SK-N-MC (cell line): ENCODE measurements around the gene ATP2B2.

Source experiments
- DNase-seq: peaks from one replicate; pipeline ENCODE4 v3.0.0-alpha.2; 2011; ENCODE audit warnings: low read depth, low spot score
- H3K27ac ChIP-seq: fragments of 200-600 bp; sonication (generic); 2 replicates; pipeline ENCODE4 v1.5.1; 2016; ENCODE audit warnings: mixed run types
- H3K36me3 ChIP-seq: fragments of 200-600 bp; sonication (generic); 2 replicates; pipeline ENCODE4 v1.6.1; 2017; ENCODE audit warnings: antibody characterized with exemption, low read length, mixed read lengths; ENCODE audit not compliant: insufficient read depth
- H3K4me3 ChIP-seq: fragments of 200-600 bp; sonication (generic); 2 replicates; pipeline ENCODE4 v1.5.1; 2016
- H3K9ac ChIP-seq: fragments of 200-600 bp; sonication (generic); 2 replicates; pipeline ENCODE4 v1.8.0; 2017; ENCODE audit warnings: mixed run types, mixed read lengths; ENCODE audit not compliant: insufficient read length
- H3K9me3 ChIP-seq: fragments of 200-600 bp; sonication (generic); 2 replicates; pipeline ENCODE4 v1.6.1; 2017; ENCODE audit warnings: low read depth, mild to moderate bottlenecking, antibody characterized with exemption, low read length, moderate library complexity, mixed read lengths
- EZH2 ChIP-seq: fragments of 200-600 bp; sonication (generic); IDR thresholded peaks from one replicate; pipeline ENCODE4 v1.6.1; 2017; ENCODE audit warnings: antibody characterized with exemption
- FOXP2 ChIP-seq: optimal IDR thresholded peaks from 2 replicates; pipeline ENCODE3; 2011; ENCODE audit warnings: mild to moderate bottlenecking, moderate library complexity; ENCODE audit not compliant: insufficient read depth; ENCODE audit errors: extremely low read length, control extremely low read depth
- POLR2AphosphoS5 ChIP-seq: IDR thresholded peaks from 2 replicates; pipeline ENCODE4 v1.6.1; 2012; ENCODE audit warnings: mild to moderate bottlenecking, low read depth, low read length, borderline replicate concordance

Gene ATP2B2

GRCh38 chr3:10523561-10523960 is 18.2 kb upstream of the ATP2B2 start:
- H3K4me3 ChIP-seq: no peak overlapping the region
- no peaks in the 10 kb centered on the region for H3K9me3 ChIP-seq
- H3K36me3 ChIP-seq: no peaks in the 10 kb centered on the region
- no peak for DNase-seq
- H3K27ac ChIP-seq: no peak overlapping the region
- H3K9ac ChIP-seq: no peak overlapping the region
- no peak for TF ChIP-seq FOXP2
- no peak for TF ChIP-seq EZH2
- no peak for TF ChIP-seq POLR2AphosphoS5

GRCh38 chr3:10522646-10523303 is 17.4 kb upstream of the ATP2B2 start:
- H3K36me3 ChIP-seq: no peaks in the 10 kb centered on the region
- TF ChIP-seq POLR2AphosphoS5 (no peak), FOXP2 (no peak), EZH2 (no peak)
- DNase-seq: no peak
- H3K27ac ChIP-seq: no peak overlapping the region
- H3K9ac ChIP-seq: no peak overlapping the region
- no peaks in the 10 kb centered on the region for H3K9me3 ChIP-seq
- no peak overlapping the region for H3K4me3 ChIP-seq

GRCh38 chr3:10521772-10522441 is 16.5 kb upstream of the ATP2B2 start:
- no peak overlapping the region for H3K27ac ChIP-seq
- no peak for DNase-seq
- H3K36me3 ChIP-seq: no peaks in the 10 kb centered on the region
- no peak overlapping the region for H3K4me3 ChIP-seq
- H3K9me3 ChIP-seq: no peaks in the 10 kb centered on the region
- TF ChIP-seq FOXP2 (no peak), EZH2 (no peak), POLR2AphosphoS5 (no peak)
- no peak overlapping the region for H3K9ac ChIP-seq

- H3K9me3 ChIP-seq: no peaks in the 10 kb centered on the region
- DNase-seq: no peak
- no peaks in the 10 kb centered on the region for H3K36me3 ChIP-seq
- H3K9ac ChIP-seq: no peak overlapping the region
- H3K27ac ChIP-seq: no peak overlapping the region
- TF ChIP-seq EZH2 (no peak), FOXP2 (no peak), POLR2AphosphoS5 (no peak)
- no peak overlapping the region for H3K4me3 ChIP-seq
These were observed 14.7 kb upstream of the ATP2B2 start for GRCh38 chr3:10520072-10520471.

DNA sequence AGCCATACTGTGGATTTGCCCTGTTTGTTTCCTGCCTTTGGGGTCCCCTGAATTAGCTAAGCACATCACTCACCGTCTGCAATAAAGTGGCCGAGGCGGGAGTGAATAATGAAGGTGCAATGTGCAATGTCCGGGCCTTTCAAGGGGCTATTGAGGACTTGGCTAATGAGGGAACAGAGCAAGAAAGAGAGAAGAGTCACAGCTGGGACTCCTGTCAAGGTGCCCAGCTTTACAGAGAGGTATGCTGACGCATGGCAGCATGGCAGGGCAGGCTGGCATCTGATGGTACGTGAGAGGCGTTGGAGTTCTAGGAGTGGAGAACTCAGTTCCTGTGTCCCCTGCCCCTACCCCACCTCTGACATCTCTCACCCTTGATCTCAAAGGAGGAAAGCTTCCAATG is 13.8 kb upstream of the ATP2B2 start:
- TF ChIP-seq FOXP2: no peak
- no peak for TF ChIP-seq EZH2
- no peak for TF ChIP-seq POLR2AphosphoS5
- Histone ChIP-seq H3K27ac (no peak overlapping the region), H3K9ac (no peak overlapping the region), H3K36me3 (no peaks in the 10 kb centered on the region), H3K4me3 (no peak overlapping the region), H3K9me3 (no peaks in the 10 kb centered on the region)
- no peak for DNase-seq

DNA sequence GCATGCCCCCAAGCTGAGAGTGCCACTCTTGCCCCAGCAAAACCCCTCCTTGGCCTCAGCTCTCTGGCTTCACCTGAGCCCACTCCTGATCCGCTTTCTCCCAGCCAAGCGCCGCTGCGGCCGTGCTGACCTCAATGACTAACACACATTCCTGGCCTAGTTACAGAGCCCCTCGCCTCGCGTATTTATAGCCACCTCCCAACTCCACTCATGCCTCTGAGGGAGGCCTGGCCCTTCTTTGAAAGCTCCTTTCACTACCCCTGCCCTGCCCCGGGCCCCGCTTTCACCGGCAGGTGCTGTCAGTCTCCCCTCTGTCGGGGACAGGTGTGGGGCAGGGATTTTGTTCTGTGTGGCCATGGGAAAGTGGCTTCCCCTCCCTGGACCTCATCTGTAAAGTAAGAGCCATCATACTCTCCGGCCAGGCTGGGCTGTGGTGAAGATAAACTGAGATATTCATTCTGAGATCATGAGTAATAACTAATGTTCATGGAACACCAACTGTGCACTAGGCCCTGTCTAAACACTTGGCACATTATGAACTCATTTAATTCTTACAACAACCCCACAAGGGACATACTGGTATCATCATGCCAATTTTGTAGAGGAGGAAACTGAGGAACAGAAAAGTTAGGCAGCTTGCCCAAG is 13.2 kb upstream of the ATP2B2 start:
- Histone ChIP-seq H3K9ac (no peak overlapping the region), H3K27ac (no peak overlapping the region), H3K4me3 (no peak overlapping the region), H3K9me3 (no peaks in the 10 kb centered on the region), H3K36me3 (no peaks in the 10 kb centered on the region)
- DNase-seq: no peak
- TF ChIP-seq FOXP2 (no peak), POLR2AphosphoS5 (no peak), EZH2 (no peak)

DNA sequence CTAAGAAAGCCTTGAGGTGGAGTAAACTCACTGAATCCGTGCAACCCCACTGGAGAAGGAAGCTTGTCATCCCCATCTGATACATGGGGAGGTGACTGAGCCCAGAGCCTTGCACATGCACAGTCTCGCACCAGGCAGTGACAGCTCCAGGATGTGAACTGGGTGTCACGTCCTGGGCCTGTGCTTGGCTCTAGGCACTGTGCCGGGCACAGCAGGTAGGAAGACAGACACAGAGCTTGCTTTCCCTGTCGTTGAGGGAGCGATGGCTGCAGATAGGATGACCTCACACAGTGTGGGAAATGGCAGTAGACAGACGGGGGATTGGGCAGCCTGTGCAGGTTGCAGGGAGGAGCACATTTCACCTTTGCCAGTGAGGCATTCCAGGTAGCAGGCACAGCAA is 12.2 kb upstream of the ATP2B2 start:
- Histone ChIP-seq H3K9ac (no peak overlapping the region), H3K4me3 (no peak overlapping the region), H3K36me3 (no peaks in the 10 kb centered on the region), H3K27ac (no peak overlapping the region), H3K9me3 (no peaks in the 10 kb centered on the region)
- TF ChIP-seq POLR2AphosphoS5: no peak
- TF ChIP-seq EZH2: no peak
- no peak for TF ChIP-seq FOXP2
- DNase-seq: no peak

DNA sequence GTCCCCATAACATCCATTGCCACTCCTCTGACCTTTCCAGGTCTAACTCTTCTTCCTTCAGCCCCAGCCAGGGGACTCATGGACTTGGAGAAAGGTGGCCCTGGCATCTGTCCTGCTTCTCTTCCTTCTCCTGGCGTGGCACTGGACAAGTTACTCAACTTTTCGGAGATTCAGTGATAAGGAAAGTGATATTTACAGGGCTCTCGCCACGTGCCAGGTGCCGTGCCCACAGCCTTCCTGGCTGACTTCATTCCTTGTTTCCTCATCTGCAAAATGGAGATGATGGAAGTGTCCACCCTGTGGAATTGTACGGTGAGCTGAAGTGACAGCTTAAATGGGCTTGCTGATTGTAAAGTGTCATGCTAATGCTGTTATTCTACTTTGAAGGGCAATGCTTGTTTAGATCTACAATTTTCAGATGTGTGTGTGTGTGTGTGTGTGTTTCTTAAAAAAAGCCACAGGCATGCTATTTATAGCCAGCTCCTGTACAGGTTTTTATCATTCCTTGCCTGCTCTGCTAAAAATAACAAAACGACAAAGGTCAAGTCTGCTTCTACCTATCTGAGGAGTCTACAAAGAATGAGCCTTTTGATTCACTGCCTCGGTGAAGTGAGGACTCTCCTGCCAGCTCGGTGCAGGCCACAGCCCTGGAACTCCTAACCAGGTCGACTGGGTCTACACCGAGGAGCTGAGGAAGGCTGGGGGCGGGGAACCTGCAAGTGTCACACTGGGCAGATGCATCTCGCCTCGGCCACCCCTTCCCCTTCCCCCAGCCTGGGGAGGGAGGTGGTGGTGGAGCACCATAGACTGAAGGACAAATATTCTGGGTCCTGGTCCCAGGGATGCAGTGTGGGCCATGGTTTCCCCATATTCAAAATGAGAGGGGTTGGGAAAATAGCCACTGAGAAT is 11.4 kb upstream of the ATP2B2 start:
- TF ChIP-seq EZH2 (no peak), POLR2AphosphoS5 (no peak), FOXP2 (no peak)
- no peak for DNase-seq
- Histone ChIP-seq H3K4me3 (no peak overlapping the region), H3K9ac (no peak overlapping the region), H3K27ac (no peak overlapping the region), H3K36me3 (no peaks in the 10 kb centered on the region), H3K9me3 (no peaks in the 10 kb centered on the region)
